ENCODE measurements around the gene COL26A1. TPM values are rescaled to one million over a fixed set of nuclear protein-coding genes. Genes with fewer than 3 reads are reported as not detected.

Gene COL26A1
- polyA plus RNA-seq, 1 experiment: 0.48 TPM

- no peak for TF ChIP-seq CTCF (IDR thresholded peaks at IDR 0.05; ENCODE audit: insufficient read depth, low read depth, low read length)
- POLR2A ChIA-PET: no interaction called here
- H3K36me3 ChIP-seq (ENCODE audit: control insufficient read depth, insufficient read depth, low read length): no peaks in the 10 kb centered on the region
- no peak overlapping the region for H3K4me3 ChIP-seq (ENCODE audit: low read depth, low read length)
- CTCF ChIA-PET: interaction anchor here (0.6 kb wide), 1 partner anchor 14 kb away, joined by 3 read pairs; no protein-coding TSS in a partner anchor
- DNase-seq (ENCODE audit: low read depth): no peak
- peaks cover 1% of the 10 kb centered on the region; the same call in 1 of the 2 replicates for H3K27me3 ChIP-seq (ENCODE audit: control insufficient read depth, insufficient read depth, low read length)
Observed at GRCh38 chr7:101578552-101578951, 215.9 kb downstream of the COL26A1 start.

- CTCF ChIA-PET: interaction anchor here (1.3 kb wide), 1 partner anchor 22 kb away, joined by 7 read pairs; no protein-coding TSS in a partner anchor
Observed at GRCh38 chr7:101580596-101580995, 217.9 kb downstream of the COL26A1 start.

GRCh38 chr7:101581891-101582290 lies 219.2 kb downstream of the COL26A1 start:
- H3K4me3 ChIP-seq (ENCODE audit: low read depth, low read length): no peak overlapping the region
- CTCF ChIA-PET: interaction anchor here (1.3 kb wide), 1 partner anchor 21 kb away, joined by 7 read pairs; no protein-coding TSS in a partner anchor

More at GRCh38 chr7:101580596-101580995, 217.9 kb downstream of the COL26A1 start:
- TF ChIP-seq CTCF (IDR thresholded peaks at IDR 0.05; ENCODE audit: insufficient read depth, low read depth, low read length): no peak
- POLR2A ChIA-PET: no interaction called here
- no peak for DNase-seq (ENCODE audit: low read depth)
- no peak overlapping the region for H3K4me3 ChIP-seq (ENCODE audit: low read depth, low read length)
- no peaks in the 10 kb centered on the region for H3K36me3 ChIP-seq (ENCODE audit: control insufficient read depth, insufficient read depth, low read length)
- no peaks in the 10 kb centered on the region; the same call in 1 of the 2 replicates for H3K27me3 ChIP-seq (ENCODE audit: control insufficient read depth, insufficient read depth, low read length)

GRCh38 chr7:101582971-101583370 lies 220.3 kb downstream of the COL26A1 start:
- Histone ChIP-seq H3K36me3 (ENCODE audit: control insufficient read depth, insufficient read depth, low read length) (no peaks in the 10 kb centered on the region), H3K27me3 (ENCODE audit: control insufficient read depth, insufficient read depth, low read length) (no peaks in the 10 kb centered on the region; the same call in 1 of the 2 replicates), H3K4me3 (ENCODE audit: low read depth, low read length) (no peak overlapping the region)
- POLR2A ChIA-PET: no interaction called here
- TF ChIP-seq CTCF (IDR thresholded peaks at IDR 0.05; ENCODE audit: insufficient read depth, low read depth, low read length): no peak
- no peak for DNase-seq (ENCODE audit: low read depth)
- CTCF ChIA-PET: no interaction called here

More at GRCh38 chr7:101581891-101582290, 219.2 kb downstream of the COL26A1 start:
- Histone ChIP-seq H3K36me3 (ENCODE audit: control insufficient read depth, insufficient read depth, low read length) (no peaks in the 10 kb centered on the region), H3K27me3 (ENCODE audit: control insufficient read depth, insufficient read depth, low read length) (no peaks in the 10 kb centered on the region; the same call in 1 of the 2 replicates)
- POLR2A ChIA-PET: no interaction called here
- no peak for TF ChIP-seq CTCF (IDR thresholded peaks at IDR 0.05; ENCODE audit: insufficient read depth, low read depth, low read length)
- no peak for DNase-seq (ENCODE audit: low read depth)

- ChIA-PET POLR2A (no interaction called here), CTCF (interaction anchor here (1.0 to 1.4 kb wide), 2 partner anchors 15 to 46 kb away, joined by 3 to 5 read pairs; no protein-coding TSS in a partner anchor)
- Histone ChIP-seq H3K4me3 (ENCODE audit: low read depth, low read length) (no peak overlapping the region), H3K36me3 (ENCODE audit: control insufficient read depth, insufficient read depth, low read length) (no peaks in the 10 kb centered on the region), H3K27me3 (ENCODE audit: control insufficient read depth, insufficient read depth, low read length) (no peaks in the 10 kb centered on the region; the same call in 1 of the 2 replicates)
- DNase-seq (ENCODE audit: low read depth): no peak
- no peak for TF ChIP-seq CTCF (IDR thresholded peaks at IDR 0.05; ENCODE audit: insufficient read depth, low read depth, low read length)
Observed at GRCh38 chr7:101586078-101586905, 223.6 kb downstream of the COL26A1 start.

Data from BJ (cell line).